Stimulated activated CD8-positive, alpha-beta memory T cell treated with anti-CD3 and anti-CD28 coated beads, Interleukin-2, amount 100 ng/mL, for 48 hours (primary cell): ENCODE data around the gene SERTAD2.

Source experiments
- DNase-seq, 2 donors: peaks; one replicate each; pipeline ENCODE4 v3.0.0-alpha.2; 2020; ENCODE audit warnings: low read depth in 2 of 2

The SERTAD2 gene

DNA sequence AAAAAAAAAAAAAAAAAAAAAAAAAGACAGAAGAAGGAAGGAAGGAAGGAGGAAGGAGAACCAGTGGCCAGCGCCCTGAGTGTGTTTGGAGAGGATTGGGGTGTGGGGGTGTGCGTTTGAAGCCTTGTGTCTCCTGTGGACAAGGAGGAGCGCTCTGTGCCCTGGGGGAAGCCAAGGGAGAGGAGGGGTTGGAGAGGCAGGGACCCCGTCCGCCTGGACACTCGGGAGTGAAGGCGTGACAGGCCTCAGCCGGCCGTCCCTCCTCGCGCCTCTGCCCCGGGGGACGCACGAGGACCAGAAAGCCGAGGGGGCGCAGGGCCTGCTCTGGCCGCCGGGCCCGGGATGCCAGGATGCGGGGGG lies 44.9 kb downstream of the SERTAD2 start:
- DNase-seq, result no peak

DNA sequence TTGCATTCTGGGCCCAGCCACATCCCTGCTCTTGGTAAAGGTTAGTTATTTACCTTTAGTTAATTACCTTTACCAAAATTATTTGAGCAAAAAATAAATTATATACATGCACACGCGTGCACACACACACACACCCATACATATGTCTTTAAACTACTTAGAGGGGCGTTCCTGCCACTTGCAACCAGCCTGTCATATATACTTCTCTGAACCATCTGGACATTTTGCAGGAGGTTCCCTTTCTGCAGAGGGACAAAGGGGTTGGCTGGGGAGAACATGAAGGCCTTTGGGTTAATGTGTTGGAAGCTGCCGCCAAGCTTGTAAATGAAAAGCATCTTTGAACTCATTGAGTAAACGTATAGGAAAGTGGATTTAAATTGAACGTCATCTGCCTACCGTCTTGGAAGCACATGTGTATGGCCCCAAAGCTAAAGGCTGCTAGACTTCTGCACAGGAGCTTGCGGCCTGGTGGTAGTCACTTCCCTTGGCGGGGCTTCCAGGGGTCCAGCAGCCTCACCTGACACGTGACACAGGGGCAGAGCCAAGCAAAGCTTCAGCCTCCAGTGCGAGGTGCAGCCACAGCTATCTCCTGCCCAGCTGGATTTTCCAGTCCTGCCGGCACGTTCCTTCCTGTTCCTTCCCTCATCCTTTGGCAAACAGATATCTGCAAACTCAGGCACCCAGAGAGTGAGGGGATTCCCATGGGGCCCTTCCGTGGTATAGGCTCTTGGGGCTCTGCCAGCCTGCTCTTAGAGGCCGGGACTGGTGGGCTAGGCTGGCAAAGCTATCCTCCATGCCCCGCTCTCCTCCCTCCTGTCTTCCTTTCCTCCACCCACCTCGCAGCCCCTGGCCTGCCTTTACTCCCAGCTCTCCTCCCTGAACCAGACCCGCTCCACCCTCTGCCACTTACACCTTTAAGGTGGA lies 46.1 kb downstream of the SERTAD2 start:
- no peak for DNase-seq

DNA sequence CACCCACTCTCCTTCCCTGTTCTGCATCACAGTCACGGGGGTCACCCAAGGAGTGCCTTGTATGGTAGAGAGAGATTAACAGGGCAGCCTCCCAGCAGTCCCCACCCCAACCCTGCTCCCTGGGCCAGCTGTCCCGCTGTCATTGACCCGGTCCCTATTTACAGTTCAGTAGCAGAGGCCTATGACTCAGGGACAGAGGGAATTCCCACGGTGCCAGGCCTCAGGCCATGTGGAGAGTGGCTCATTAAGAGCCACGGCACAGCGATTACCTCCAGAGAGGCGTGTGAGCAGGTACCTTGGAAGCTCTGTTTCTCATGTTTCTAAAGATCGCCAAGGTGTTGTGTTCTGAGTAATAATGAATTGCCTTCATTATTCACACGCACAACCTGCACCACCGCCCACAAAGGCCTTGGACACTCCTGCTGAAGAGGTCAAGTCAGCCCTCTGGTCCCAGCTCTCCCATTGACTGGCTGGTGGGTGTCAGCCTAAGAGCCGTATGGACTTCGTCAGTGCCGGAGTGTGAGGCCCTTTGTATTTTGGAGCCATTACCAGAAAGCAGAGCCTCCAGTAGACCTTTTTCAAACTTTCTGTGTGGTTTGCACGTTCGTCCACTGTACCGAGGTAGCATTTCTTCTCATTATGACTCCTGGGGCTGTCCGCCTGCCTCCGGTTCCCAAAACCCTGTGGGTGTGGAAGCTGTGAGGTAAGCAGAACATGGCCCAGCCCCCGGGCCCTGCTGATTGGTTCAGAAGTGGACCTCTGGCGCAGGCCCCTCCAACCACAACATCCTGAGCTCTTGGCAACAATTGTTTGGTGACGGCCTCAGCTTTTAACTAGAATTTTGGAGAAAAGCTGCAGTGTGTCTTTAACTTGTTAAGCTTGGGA lies 47.0 kb downstream of the SERTAD2 start:
- DNase-seq, result peak; percentile 80 to 81

DNA sequence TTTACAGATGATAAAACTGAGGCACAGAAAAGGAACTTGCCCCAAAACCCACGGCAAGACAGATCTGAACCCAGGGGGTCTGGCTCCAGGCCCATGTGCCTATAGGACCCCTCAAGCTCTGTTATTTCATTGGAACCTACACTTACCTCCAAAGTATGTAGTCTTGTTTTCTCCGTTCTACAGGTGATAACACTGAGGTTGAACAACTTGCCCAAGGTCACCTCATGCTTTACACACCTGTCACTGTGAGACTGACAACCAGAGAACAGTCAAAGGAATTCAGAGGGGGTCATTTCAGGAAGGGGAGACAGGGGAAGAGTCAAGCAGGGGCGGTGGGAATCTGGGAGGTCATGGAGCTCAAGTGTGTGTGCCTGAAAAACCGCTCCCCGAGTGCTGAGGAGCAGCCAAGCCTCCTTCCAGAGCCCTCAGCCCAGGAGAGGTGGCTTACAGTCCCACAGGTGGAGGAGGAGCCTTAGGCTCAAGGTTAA lies 47.7 kb downstream of the SERTAD2 start:
- DNase-seq, result no peak

DNA sequence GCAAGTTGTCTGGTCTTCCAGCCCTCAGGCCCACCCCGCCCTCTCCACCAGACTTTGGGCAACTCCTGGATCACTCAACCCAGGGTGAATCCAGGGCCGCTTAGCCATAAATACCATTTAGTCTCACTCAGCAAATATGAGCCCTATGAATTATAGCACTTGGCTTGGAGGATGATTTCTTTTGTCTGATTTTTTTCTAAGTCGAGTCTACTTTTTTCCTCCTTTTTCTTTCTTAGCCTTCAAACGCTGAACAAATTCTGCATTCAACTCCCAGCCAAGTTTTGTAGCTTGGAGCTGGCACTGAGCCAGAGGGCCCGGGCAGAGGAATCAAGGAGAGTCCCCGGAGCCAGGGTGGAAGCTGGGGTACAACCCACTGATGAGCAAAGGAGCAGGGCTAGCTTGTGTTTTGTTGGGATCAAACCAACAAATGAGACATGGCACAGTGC lies 48.7 kb downstream of the SERTAD2 start:
- no peak for DNase-seq

DNA sequence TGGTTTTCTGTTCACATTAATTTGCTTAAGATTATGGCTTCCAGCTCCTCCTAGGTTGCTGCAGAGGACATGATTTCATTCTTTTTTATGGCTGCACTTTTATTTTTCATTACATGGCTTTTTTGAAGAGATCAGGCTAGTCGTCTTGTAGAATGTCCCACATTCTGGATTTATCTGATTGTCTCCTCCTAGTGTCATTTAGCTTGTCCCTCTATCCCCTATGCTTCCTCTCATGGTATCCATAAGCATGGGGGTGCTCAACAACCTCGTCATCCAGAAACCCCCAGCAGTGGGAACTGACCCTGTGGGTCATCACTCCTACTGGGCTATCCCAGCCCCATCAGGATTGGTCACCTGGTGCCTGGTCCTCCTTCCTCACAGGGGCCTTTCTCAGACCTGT lies 49.6 kb downstream of the SERTAD2 start:
- no peak for DNase-seq

DNA sequence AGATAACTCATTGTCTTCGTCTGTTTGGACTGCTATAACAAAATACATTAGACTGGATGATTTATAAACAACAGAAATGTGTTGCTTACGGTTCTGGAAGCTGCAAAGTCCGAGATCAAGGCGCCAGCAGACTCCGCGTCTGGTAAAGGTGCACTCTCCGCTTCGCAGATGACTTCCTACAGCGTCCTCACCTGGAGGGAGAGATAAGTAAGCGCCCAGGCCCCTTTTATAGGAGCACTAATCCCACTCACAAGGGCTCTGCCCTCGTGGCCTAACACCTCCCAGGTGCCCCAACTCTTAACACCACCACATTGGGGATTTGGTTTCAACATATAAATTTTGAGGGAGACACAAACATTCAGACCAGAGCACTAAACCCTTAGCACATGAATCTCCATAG lies 51.3 kb downstream of the SERTAD2 start:
- DNase-seq, result no peak

DNA sequence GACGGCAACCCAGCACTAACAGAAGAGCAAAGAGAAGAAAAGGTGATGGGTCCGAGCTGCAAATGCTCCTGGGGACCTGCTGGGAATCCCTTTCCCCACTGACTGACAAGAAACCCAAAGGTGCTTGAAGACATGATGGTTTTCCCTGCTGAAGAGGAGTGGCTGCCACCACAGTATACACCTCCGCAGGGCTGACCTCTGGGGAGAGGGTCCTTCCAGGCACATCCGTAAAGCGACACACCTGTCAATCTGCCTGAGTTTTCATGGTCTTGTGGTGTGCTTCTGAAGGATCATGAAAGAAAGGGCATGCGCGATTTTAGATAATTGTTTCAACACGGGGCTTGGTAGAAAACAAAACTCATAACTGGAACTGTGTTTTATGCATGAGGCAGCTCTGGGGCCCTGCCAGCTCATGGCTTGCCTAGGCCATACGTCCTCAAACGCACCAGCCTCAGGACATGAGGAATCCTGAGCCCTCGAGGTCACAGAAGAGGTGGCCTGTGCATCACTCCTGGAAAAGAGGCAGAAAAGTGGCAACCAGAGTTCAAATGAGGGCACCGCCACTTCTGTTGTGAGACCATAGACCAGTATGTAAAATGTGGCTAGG lies 51.8 kb downstream of the SERTAD2 start:
- no peak for DNase-seq

DNA sequence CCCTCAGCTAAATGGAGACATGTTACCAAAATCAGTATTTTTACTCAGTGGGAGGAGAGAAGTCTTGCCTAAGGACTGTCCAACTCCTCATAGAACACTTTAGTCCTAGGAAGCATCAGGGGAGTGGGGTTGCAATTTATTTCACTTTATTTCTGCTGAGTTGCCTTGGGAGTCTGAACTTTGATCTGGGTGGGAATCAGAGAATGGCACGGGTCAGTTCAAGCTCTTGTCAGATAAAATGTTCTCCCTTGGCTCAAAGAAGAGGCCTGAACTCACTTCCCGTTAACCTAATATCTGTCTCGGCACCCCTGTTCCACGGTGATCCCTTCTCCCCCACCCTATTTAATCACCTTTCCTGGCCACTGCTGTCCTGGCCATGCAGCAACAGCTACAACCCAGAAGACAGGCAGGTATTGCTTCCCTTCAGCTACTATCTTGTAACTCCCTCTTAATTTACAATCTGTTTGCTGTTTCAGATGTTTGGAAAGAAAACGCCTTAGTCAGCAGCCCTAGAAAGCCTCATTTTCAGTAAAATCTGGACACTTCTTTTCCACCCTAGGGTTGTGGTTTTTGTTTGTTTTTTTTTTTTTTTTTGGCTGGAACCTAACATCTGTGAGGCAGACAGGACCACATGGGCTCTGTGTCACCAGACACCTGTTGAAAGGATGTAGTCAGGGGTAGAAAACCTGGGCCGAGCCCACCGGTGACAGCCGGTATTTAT lies 52.5 kb downstream of the SERTAD2 start:
- no peak for DNase-seq

DNA sequence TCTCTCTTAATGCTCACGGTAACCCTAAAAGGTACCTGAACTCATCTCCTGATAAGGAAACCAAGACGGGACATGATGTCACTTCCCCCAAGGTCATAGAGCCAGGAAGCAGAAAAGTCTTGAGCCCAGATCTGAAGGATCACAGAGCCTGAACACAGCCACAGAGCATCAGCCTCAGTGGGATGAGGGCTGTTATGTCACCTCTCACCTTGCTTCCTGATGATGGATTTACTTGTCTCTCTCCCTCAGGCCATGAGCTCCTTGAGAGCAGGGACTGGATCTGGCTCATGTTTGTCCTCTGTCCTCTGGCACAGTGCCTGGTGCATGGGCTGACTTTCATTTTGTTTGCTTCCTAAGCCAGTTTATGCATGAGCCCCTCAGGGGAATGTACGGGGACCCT lies 54.2 kb downstream of the SERTAD2 start:
- no peak for DNase-seq

DNA sequence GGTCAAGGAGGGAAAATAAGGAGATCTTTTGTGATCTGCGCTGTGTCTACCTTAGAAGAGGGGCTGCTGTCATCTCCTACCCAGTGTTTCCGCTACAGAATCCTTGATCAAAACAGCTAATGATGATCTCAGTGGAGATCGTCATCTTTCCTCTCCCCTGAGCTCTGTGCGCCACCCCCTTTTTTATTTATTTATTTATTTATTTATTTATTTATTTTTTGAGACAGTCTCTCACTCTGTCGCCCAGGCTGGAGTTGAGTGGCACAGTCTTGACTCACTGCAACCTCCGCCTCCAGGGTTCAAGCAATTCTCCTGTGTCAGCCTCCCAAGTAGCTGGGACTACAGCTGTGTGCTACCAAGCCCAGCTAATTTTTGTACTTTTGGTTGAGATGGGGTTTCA lies 55.5 kb downstream of the SERTAD2 start:
- DNase-seq, result no peak

DNA sequence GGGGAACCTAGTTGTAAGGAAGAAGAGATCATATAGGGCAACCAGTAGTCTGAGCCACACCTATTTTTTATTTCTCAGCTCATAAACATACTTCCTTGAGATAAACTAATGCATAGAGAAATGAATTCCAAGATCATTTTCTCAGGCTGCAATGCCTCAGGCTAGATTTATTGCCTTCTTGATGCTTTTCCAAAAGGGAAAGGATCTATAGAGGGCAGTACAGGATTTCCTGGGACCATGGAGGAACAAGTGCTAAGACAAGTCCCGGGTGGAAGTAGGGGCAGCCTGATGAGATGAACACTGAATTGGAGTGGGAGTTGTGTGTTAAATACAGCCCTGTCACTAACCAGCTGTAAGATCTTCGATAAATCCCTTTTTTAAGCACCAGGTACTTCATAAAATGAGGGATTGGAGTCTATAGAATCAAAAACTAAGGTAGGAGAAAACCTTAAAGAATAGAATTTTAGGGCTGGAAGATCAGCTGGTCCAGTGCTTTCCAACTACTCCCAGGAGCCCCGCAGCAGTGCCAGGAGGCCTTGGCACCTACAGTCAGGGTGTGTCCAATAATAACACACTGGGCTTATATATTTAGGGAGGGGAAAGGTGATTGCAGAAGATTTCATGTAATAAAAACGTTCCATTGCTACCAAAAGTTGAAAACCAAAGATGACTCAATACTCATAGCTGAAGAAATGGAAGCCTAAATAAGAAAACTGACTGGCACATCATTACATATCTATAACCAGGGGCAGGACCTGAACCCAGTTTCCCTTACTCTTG lies 58.1 kb downstream of the SERTAD2 start:
- DNase-seq, result no peak

DNA sequence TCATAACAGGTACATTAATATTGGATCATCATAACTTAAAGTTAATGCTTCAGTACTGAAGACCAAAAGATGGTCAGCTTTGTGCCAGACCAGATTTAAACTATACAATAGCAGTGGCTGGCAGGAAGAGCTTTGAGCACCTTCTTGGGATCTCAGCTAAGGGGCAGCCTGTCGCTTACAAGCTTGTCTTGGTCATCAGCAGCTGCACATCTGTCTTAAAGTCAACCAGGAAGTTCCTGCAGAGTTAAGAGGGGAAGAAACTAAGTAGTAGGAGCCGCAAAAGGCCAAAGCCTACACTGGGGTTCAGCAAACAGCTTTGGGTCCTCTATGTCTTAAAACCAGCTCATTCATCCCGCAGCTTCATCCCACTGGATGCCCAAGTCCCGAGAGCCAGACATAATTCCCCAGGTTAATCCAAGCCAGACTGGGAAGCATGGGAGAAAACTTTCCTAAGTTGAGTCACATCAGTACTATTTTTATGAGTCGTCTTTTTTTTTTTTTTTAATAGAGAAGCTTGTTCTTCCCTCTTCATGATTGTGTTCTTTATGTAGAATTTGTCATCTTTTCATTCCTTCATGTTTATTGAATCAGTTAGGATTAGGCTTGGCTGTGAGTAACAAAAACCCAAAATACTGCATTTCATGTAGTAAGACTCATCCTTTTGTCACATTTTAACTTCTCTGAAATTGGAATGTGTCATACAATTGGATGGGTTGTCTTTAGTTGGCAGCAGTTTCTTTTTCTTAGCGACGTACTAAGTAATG lies 59.3 kb downstream of the SERTAD2 start:
- no peak for DNase-seq

DNA sequence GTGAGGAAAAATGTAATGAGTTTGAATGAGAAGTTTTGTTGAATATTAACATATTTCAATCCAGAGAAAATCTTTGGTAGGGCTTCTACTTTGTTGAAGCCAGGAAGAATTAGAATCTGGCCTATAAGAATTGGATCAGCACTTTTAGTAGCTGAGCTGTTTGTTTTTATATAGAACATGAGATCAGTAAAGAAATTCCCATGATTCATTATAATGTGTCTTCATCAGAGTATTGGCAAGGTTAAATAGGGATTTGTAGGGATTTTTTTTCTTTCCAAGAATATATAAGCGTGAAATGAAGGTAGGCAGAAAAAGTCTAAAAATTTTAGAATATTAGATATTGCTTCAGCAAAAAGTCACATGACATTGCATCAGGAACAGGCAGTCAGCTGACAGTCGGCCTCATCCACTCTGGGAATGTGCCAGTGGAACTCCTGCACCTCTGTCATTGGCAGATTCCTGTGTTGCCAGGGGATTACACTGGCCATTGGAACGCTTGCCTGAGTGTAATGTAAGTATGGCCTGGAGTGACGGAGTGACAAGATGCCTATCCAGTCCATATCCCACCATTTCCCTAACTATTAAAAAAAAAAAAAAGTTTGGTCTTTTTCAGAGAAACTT lies 60.6 kb downstream of the SERTAD2 start:
- no peak for DNase-seq

DNA sequence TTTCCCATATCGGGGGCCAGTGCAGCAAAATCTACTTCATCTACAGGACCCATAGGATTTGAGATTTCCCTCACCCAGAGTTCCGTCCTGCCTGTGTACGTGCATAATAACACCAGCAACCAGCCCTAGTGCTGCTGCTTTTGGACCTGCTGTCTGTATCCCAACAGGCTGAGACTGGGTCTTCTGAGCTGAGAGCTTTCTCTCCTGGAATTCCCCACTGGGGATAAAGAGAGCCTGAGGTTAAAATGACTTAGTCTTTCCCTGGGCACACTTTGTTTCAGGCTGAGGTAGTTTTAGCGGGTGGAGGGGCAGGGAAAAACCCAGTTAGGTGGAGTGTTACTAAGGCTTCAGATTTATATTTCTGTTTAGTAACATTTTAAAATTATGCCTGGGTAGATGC lies 62.5 kb downstream of the SERTAD2 start:
- DNase-seq, result no peak

DNA sequence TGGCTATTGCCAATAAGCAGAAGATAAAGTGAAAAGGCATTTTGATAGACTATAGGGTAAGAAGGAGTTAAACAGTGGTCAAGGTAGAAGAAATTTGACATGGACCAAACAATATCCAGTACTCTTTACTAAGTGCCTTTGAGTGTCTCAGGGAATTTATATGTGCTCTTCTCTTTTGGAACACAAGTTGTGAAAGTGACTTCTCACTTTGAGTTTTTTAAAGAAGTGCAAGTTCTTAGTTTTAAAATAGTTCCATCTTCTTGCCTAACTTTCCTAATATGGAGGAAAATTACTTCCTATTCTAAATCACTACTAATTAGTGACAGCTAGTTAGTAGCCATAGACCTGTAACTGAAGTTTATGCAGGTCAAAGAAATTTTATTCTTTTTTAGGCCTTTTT lies 66.2 kb downstream of the SERTAD2 start:
- no peak for DNase-seq

DNA sequence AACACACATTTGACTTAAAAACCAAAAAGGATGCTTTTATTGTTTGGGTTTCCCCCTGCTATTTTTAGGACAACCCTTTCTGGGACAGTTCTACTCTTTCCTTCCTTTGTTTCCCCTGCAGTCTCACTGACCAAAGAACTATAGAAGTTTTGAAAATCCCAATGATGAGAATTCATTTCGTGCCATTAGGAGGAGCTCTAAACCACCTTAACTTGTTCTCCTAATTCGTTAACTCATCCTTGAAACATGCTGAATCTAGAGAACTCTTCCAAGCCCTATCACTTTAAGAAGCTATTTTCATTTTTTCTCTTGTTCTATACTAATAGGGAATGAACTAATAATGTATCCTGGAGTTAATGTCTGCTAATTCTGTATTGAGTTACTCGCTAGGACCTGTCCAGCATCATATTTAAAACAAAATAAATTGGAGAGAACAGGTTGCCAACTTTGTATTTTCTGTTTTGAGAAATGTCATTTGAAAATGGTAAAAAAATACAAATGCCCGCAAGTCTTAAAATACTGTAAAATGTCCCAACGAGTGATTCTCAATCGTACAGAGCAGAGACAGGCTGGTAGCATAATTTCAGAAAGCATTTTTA lies 66.7 kb downstream of the SERTAD2 start:
- no peak for DNase-seq

DNA sequence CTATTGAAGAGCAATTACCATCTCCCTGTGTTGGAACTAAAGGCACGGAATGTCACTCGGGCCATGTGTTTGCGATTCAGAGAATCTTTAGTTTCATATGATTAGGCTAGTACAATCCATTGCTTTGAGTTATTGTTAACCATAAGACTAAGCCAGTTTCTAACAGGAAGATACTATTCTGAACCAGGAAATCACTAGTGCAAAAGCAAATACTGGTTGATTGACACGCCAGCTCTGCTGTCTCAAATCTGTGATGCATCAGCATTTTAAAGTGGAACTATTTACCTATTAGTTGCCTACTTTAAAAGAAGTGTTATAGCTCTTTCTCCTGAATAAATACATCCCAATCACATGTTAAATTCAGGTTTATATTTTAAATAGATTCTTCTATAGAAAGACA lies 67.7 kb downstream of the SERTAD2 start:
- no peak for DNase-seq

DNA sequence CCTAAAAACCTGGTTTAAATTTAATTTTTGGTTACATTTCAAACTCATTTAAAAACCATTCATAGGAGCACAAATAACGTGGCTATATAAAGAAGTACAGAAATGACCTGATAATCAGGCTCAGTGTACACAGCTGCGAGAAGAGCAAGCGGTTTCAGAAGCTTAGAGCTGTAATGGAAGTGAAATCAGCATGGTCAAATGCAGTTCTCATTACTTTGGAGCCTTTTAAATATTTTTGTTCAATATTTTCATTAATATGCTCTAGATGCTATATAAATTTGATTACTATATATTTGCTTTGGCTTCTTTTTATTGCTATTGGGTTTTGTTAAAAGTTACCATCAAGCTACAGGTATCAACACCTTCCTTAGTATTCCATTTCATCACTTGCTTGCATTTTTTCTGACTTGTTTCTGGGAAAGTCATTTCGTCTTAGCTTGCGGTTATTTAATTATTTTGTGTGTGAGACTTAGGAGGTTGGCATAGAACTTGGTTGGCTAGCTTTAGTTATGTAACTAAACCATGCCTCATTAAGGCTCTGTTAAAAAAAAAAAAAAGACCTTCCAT lies 70.9 kb downstream of the SERTAD2 start:
- DNase-seq, result no peak
